Measurements from ENCODE around the gene RAB18.
"Not testable (repeated sequence)": the region's sequence is repeated elsewhere in the genome, so short reads cannot be mapped to it uniquely, and the experiment has no call there.

RAB18 gene

DNA sequence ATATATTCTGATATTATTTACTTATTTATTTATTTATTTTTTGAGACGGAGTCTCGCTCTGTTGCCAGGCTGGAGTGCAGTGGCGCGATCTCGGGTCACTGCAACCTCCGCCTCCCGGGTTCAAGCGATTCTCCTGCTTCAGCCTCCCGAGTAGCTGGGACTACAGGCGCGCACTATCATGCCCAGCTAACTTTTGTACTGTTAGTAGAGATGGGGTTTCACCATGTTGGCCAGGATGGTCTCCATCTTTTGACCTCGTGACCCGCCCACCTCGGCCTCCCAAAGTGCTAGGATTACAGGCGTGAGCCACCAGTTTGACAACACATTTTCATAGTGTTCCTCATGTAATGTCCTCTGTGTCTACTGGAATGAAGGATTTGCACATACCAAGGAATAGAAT lies 1.4 kb downstream of the RAB18 start:
- DNase-seq, result not testable (repeated sequence)

DNA sequence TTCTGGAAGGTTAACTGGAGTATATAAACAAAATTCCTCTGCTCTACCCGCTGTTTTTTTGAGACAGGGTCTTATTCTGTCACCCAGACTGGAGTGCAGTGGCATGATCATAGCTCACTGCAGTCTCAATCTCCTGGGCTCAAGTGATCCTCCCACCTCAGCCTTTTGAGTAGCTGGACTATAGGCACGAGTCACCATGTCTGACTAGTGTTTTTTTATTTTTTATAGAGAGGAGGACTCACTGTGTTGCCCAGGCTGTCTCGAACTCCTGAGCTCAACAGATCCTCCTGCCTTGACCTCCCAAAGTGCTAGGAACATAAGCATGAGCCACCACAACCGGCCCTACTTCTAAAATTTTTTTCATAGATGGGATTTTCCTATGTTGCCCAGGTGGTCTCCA lies 2.2 kb downstream of the RAB18 start:
- DNase-seq, result no peak

DNA sequence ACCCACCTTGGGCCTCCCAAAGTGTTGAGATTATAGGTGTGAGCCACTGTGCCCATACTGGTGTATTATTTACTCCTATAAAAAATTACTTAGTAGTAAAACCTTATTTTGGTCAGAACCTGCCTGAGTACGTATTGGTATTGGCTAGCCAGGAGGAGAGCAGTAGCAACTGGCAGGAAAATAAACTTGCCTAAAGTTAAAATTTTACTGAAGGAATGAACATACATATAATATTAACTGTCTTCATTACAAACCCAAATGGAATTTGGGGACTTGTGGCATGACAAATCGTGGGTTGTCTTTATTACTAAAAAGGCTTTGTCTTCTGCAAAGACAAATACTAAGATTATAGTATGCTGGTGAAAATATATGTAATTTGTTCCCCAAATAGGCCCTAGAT lies 8.4 kb downstream of the RAB18 start:
- DNase-seq, result no peak

DNA sequence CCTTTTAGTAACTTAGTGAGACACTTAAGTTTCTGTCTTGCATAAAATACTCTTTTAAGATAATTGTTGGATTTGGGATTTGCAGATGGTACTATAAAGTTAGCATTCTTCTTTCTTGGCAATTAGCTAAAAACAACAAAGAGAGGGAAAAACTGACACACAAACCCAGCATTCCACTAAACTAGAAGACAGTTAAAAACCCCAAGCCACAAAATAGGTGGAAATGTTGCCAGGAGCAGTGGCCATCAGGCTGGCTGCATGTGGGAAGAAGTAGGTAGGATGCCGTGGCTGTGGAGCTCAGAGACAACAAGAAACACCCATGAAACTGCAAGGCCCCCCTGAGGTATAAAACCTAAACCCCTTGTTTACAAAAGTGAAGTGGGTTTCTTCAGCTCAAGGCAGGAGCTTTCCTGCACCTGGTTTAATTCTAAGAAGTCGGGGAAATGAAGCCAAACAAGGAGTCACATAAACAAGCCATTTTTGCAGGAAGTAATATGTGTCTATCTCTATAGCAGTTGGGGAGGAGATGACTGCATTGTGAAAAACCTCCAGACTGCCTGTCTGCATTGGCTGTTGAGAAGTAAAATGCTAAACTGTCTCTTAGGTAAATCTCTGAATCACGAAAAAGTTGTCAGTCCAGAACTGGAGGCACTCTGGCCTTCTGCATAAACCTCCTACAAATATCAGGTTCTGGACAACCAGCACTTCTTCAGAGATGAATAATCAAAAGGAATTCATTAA lies 9.5 kb downstream of the RAB18 start:
- no peak for DNase-seq

- no peak for DNase-seq
Measured at GRCh38 chr10:27514243-27514642, 10.1 kb downstream of the RAB18 start.

DNA sequence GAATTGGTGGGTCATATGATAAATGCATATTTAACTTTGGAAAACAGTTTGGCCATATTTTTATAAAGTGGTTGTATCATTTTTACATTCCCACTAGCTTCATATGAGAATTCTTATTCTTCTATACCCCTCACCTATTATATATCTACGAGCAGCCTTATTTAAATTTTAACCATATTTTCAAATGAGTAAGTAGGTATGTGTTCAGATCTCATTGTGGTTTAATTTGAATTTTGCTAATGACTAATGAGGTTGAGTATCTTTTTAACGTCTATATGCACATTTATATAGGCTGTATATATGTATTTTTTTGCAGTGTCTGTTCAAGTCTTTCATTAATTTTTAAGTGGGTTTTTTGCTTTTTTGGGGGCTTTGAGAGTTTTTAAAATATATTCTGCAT lies 14.2 kb downstream of the RAB18 start:
- no peak for DNase-seq

GRCh38 chr10:27525819-27526218 lies 21.7 kb downstream of the RAB18 start:
- no peak for DNase-seq

DNA sequence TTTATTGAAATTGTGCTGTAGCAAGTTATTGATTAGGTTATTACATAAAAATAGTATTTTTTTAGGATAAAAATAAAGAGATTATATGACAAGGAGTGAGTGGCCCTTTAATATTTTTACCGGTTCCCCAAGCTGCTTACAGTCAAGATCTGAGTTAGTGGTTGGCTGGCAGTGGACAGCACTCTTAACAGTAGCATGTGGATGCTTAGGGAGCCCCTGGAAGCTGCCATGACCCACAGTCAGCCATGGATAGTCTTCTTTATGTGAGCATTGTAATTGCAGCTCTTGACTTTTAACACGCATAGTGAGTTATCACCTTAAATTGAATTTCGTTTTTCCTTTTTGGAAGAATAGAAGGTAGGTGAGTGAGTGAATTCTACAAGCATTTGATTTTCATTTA lies 22.1 kb downstream of the RAB18 start:
- no peak for DNase-seq

- DNase-seq, result no peak
Measured at GRCh38 chr10:27527666-27528295, 23.7 kb downstream of the RAB18 start.

GRCh38 chr10:27529010-27529783 lies 25.1 kb downstream of the RAB18 start:
- DNase-seq, result no peak

- DNase-seq, result no peak
Measured at GRCh38 chr10:27530477-27530876, 26.4 kb downstream of the RAB18 start.

DNA sequence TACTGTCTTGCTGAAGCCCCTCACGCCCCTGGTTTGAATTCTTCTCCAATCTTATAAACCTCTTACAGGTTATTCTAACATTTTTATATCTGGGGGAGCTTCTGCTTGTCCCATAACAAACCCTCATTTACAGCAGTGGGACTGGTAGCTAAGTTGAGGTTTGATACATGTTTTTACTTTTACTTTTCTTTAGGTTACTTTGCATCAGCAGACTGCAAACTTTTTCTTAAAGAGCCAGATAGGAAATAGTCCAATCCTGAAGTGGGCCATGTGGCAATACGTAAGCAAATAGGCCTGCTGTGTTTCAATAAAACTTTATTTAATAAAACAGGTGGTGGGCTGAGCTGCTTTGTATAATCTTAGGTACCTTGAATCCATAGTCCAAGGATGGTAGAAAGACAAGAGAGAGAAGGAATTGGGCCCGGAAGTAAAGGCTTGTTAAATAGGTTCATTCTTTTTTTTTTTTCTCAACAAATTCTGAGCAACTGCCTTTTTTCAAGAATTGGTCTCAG lies 27.3 kb downstream of the RAB18 start:
- peak; percentile 13 for DNase-seq

DNA sequence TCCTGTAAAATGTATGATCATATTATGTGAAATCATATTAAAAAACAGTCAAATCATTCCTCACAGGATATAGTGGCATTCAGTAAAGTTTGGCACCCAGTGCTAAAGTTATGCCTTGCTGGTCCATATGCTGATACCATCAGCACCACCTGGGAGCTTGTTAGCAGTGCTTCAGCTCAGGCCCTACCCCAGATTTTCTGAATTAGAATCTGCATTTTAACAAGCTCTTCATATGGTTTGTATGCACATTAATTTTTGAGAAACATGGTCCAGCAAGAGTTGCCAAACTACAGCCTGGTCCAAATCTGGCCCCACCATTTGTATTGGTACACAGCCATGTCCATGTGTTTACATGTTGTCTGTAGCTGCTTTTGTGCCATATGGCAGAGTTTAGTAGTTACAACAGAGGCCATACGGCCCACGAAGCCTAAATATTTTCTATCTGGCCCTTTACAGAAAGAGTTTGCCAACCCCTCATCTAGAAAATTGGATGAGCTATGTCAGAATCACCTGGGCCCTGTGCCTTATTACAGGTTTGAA lies 30.1 kb downstream of the RAB18 start:
- DNase-seq, result no peak

GRCh38 chr10:27535317-27535716 lies 31.2 kb downstream of the RAB18 start:
- DNase-seq, result no peak

DNA sequence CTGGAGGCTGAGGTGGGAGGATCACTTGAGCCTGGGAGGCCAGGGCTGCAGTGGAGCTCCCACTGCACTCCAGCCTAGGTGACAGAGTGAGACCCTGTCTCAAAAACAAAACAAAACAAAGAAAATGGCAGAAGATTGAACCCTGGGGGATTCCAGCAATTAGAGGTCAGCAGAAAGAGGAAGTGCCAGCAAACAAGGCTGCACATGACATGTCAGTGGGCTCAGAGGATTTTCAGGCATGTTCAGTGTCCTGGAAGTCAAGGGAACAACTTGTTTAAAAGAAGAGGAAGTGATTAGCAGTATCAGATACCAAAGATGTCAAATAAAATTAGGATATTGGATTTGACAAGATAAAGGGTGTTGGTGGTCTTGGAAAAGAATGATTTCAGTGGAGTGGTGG lies 32.3 kb downstream of the RAB18 start:
- DNase-seq, result no peak

- DNase-seq, result no peak
Measured at GRCh38 chr10:27537166-27537565, 33.1 kb downstream of the RAB18 start.

- no peak for DNase-seq
Measured at GRCh38 chr10:27537787-27538186, 33.7 kb downstream of the RAB18 start.

- no peak for DNase-seq
Measured at GRCh38 chr10:27540672-27541071, 36.6 kb downstream of the RAB18 start.

GRCh38 chr10:27541796-27542729 lies 38.0 kb downstream of the RAB18 start:
- DNase-seq, result peak; percentile 37

- no peak for DNase-seq
Measured at GRCh38 chr10:27542812-27543211, 38.7 kb downstream of the RAB18 start.

DNA sequence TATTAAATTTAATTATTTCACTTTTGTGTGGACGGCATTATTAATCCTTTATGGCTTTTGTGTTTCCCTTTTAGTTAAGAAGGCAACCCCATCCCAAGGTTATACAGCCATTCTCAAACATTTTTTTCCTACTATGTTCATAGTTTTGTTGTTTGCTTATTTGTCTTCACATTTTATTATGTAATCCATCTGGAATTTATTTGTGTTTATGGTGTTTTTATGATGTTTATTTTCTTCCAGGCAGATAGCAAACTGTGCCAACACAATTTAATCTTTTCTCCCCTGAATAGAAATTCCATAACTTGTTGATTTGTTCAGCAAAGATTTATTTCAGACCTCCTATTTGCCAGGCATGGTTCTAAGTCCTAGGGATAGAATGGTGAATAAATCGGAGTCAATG lies 42.9 kb downstream of the RAB18 start:
- no peak for DNase-seq

DNA sequence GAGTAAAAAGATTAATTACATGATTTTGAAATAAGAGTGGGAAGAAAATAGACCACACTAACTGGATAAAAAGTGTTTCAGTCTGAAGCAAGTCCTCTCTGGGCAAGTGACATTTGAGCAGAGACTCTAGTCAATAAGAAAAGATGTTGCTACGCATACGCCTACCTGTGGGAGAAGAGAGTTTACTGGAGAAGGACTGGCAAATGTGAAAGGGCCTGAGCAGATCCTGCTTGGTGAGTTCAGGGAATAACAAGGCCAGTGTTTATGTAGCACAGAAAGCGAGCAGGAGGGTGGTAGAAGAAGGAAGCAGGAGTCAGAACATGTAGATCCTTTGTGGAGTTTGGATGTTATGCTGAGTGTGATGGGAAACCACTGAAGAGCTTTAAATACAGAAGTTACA lies 43.4 kb downstream of the RAB18 start:
- DNase-seq, result no peak
